HK-2 (cell line): ENCODE data around the gene NKD1.

ENCODE experiments used
- DNase-seq: peaks from one replicate; pipeline ENCODE4 v3.0.0-alpha.2; 2018; ENCODE audit not compliant: unreplicated experiment

The NKD1 gene

DNA sequence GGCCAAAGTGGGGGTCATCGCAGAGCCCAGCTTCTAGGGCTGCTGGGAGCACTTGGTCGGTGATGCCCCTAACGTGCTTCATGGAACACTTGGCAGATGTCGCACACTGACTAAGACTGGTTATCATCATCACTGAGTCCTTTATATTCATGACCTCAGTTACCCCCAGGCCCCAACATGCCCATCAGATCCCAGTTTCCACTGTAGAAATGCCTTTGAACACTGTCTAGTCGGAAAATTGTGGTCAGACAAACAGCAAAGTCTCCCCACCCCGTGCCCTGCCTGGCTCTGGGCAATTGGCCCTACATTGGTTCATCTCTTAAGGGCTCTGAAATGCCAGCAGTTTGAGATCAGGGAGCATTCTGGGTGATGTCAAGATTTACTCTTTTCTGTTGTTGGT, 51.3 kb downstream of the NKD1 start:
- DNase-seq: no peak

DNA sequence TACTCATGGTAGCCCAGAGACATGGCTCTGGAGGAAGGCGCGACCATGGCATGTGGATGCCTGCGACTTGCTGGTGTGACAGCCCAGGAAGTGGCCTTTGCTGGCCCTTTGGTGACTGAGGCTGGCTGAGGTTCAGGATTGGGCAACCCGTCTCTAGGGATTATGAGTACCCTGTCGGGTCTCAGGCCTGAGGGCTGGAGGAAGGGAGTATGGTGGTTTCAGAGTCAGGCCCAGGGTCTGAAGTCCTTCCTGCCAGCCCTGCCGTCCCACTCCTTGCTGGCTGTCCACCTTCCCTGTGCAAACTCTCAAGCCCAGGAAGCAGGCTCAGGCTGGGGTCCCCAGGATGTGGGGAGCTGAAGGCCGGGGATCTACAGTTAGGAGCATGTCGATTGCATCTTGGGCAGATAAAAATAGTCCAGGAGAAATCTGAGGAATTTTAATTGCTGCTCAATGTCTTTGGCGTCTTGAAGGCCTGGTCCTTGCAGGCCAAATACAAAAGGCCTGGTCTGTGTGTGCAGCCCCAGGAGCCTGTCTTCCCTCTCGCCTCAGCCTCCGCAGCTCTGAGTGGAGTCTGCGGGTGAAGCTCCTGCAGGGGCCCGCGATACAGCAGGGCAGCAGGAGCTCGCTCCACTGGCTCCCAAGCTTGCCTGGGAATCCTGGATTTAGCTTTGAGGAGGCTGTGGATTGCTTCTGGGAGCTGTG, 52.5 kb downstream of the NKD1 start:
- DNase-seq: no peak

DNA sequence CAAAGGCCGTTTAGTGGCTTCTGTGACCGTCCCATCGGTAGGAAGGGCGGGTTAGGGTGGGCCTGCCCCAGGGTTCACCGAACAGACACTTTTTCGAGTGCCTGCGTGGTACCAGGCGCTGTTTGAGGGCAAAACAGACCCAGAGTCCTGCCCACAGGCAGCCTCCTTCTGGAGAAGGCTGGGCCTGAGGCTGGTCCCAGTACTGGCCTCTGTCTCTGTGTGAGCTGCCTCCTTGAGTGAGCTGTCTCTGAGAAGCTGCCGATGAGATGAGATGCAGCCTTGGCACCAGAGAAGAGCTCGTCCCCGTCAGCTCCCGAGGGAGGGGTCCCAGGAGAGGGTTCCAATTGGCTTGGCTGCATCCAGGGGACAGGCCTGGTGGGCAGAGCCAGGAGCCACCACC, 53.1 kb downstream of the NKD1 start:
- no peak for DNase-seq

DNA sequence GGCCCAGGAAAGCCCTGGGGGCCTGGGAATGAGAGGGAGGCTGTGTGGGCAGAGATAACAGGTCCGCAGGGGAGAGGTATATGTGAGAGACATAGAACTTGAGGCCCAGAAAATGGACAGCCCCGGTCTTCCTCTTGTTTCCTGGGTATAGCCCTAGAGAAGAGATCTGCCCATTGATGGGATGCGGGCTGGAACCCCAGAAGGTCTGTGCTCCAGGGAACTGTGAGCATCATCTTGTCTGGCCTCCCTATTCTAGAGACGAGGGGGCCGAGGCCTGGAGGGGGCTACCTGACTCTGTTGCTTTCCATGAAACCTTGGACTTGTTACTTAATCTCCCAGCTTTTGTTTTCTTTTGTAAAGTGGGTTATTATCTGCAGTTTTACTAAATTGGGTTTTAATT, 53.9 kb downstream of the NKD1 start:
- no peak for DNase-seq

DNA sequence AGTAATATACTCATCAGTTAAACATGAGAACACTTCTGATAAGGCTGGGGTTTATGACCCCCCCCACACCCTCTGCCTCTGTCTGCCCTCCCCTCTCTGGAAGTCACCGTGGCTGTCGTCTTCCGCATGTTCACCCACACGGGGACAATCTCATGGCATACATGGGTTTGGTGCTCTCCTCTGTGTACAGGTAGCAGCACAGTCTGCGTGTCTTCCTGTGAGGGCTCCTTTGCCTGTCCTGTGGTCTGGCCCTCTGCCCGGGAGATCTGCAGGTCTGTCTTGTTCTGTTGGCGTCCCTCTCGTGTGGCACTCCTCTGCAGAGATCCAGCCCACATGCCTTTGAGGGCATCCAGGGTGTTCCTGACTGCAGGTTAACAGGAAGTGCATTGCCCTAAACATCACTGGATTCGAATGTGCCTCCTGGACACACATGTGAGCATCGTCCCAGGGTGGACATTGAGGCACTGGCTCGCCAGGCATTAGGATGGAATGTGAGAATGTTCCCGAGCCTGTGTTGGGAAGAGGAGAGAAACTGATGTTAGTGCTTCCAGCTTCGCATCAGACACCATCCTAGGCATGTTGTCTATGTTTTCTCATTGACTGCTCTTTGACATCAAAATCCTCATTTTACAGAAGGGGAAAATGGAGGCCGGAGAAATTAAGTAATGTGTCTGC, 54.5 kb downstream of the NKD1 start:
- DNase-seq: no peak

DNA sequence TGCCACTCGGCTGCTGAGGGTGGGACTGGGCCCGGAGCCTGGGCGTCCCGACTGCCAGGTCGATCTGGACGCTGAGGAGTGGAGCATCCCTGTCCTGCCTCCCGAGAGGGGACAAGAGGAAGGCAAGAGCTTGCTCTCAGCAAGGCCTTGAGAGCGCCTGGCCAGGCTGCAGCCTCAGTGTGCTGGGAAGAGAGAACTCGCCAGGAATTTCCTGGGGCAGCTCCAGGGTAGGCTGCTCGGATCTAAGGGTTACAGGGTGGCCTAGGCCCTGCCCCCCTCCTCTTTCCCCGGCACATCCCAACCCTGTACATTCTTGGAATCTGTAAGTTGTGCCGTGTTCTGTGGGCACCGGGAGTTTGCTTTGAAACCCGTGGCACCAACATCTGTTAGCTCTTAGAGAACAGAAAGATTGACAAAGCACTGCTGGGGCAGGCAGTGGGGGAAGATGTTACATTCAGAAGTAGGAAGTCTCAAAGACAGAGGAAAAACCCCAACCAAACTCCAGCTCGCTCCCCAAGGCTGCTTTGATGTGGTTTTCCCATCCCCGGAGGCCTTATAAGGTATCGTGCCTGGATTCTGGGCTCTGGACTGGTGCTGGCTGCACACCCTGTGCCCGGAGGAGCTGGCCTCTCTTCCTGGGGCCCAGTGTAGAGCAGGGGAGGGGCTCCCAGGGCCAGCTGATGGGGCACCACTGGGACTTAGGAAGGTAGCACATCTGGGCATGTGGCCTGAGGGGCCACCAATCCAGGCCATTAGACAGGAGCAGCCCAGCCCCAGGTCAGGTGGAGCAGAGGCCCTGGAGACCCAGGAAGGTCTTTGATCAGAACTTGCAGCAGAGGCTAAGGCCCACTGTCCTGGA, 55.2 kb downstream of the NKD1 start:
- no peak for DNase-seq

DNA sequence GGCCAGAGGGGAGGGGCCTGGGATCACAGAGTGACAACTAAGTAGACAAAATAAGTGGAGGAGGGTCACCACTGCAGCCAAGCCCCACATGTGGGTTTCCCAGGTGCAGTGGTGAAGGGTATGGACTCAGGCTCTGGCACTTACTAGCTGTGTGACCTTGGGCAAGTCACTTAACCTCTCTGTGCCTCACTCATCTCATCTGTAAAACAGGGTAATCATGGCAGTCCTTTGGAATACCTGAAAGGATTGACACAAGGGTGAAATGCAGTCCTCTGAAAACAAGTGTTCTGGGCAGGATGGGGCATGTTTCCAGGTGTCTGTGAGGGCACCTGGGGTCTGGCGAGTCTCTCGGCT, 55.8 kb downstream of the NKD1 start:
- DNase-seq: no peak

DNA sequence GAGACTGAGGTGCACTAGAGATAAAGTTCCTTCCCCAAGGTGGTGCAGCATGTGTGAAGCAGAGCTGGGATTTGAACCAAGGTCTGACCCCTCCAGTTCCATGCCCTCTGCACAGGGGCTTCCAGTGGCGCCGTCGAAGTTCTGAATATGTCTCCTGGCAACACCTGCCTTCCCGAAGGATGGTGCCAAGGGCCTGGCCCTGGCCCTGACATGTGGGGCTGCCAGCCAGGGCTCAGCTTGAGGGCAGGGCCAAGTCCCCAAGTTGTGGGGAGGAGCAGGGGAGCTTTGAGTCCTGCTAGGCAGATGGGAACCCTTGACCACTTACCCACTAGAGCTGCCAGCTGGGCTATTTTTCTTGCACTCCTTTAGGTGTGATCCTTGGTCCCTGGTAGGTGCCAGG, 56.4 kb downstream of the NKD1 start:
- DNase-seq: no peak

DNA sequence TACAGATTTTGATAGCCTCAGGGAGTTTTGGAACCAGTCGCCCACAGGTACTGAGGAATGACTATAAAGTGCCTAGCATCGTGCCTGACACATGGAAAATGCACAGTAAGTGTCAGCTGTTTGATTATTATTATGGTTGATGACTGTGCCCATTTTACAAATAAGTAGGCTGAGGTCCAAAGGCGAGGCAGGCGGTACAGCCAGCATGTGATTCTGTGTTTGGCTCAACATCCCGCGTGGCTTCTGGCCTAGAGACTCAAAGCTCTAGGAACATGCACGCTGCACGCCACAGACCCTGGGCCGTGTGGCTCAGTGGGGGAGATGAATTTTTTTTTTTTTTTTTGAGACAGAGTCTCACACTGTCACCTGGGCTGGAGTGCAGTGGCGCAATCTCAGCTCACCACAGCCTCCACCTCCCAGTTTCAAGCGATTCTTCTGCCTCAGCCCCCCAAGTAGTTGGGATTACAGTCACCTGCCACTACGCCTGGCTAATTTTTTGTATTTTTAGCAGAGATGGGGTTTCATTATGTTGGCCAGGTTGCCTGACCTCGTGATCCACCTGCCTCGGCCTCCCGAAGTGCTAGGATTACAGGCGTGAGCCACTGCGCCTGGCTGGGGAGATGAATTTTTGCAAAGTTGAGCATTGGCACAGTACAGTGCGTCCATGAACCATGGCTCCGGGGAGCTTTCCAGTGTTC, 57.7 kb downstream of the NKD1 start:
- no peak for DNase-seq

DNA sequence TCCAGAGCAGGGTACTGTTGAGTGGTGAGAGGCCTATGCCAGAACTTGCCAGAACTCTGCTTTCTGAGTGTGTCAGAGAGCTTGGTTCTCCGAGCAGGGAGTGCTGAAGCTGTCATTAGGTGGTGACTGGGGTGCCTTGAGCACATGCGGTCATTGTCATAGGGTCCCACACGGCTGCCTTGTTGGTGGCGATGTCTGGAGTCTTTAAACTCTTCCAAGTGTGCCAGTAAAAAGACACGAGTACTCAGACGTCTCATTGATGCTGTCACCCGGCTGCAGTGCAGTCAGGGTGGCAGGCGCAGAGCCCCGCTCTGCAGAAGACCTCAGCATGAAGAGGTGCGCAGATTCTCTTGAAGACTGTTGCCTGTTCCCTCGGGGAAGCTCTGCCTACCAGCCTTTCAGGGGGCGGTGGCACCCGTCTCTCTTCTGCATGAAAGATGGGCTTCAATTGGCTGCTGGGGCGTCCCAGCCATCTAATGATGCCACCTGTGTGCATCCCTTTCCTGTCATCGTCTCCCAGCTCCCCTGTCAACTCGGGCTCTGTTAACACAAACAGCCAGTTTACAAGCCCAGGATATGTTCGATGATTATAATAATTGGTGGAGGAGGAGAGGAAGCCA, 58.3 kb downstream of the NKD1 start:
- DNase-seq: no peak

DNA sequence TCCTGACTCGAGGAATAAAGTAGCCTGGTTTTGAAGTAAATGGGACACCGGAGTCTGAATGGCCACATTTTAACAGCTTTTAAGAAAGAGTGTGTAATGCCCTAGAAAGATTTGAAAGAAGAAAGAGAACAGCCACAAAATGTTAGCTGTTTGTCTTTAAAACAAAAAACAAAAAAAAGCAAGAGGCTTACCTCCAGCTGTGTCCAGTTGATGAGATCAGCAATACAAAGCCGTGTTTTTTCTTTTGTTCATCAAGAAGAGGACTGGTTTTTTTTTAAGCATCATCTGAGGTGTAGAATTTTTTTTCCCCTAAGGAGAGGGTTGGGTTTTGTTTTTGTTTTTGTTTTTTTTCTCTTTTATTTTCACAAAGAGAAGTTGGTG, 58.8 kb downstream of the NKD1 start:
- DNase-seq: no peak

DNA sequence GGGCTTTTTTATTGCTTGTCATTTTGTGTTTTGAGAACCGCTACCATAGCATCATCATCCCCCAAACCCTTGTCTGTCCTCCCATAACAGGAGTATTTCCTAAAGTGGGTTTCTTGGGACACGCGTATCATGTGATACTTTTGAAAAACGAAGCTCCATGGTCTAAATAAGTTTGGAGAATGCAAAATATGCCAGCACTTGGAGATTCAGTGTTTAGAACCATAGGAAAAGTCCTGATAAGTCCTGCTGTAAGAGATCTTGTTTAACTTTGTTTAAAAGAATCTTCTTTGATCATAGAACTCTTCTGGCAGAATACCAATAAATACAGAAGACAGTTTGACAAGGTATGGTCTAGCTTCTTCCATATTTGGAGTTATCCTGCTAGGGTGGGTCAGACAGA, 59.3 kb downstream of the NKD1 start:
- no peak for DNase-seq

DNA sequence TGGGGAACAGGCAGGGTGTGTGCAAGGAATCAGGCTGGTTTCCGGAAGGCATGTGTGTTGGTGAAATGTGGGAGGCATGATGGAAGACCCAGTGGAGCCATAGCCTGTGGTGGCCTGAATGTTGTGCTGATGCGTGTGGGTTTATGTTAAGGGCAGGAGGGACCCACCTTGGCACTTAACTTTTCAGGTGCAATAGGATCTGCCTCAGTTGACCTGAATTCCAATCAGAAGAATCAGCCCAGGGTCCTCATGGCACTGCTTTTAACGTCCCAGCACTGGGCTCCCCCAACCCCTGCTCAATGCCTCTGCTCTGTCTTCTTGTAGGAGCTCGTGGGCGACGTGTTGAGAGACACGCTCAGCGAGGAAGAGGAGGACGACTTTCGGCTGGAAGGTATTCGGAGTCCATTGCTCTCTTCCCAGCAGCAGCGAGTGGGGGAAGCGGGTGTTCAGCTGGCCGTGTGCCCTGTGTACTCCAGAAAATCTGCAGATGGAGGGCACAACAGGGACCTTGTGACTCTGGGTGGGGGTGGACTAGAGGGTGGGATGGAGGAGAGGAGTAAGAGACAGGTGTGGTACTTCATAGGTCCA, 59.9 kb downstream of the NKD1 start:
- no peak for DNase-seq

DNA sequence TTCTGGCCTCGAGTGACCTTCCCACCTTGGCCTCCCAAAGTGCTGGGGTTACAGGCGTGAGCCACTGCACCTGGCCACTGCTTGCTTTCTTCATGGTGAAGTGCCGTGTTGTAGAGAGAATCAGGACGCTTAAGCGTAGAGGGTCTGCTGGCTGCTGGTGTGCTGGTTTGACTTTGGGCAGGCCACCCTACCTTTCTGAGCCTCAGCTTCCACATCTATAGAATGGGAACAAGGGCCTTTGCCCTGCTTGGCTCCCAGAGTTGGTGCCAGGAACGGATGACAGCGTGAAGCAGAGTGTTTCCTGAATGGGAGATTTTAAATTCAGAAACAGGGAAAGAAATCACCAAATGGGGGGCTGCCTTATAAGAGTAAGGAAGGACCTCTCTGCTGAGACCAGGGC, 60.9 kb downstream of the NKD1 start:
- DNase-seq: no peak

DNA sequence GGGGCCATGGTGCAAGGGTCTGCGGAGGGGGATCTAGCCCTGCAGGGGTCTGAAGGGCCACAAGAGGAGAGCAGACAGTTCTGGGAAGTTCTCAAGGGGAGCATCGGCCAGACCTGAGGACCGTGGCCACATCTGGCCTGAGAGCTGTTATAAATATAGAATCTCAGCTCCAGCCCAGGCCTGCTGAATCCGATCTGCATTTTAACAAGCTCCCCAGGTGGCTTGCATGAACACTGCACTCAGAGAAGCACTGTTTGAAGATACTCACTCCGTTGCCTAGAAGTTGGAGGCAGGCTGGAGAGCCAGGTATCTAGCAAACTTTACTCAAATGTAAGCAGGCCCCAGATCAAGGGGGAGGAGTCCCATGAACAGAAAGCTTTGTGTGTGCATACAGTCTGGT, 61.3 kb downstream of the NKD1 start:
- no peak for DNase-seq

DNA sequence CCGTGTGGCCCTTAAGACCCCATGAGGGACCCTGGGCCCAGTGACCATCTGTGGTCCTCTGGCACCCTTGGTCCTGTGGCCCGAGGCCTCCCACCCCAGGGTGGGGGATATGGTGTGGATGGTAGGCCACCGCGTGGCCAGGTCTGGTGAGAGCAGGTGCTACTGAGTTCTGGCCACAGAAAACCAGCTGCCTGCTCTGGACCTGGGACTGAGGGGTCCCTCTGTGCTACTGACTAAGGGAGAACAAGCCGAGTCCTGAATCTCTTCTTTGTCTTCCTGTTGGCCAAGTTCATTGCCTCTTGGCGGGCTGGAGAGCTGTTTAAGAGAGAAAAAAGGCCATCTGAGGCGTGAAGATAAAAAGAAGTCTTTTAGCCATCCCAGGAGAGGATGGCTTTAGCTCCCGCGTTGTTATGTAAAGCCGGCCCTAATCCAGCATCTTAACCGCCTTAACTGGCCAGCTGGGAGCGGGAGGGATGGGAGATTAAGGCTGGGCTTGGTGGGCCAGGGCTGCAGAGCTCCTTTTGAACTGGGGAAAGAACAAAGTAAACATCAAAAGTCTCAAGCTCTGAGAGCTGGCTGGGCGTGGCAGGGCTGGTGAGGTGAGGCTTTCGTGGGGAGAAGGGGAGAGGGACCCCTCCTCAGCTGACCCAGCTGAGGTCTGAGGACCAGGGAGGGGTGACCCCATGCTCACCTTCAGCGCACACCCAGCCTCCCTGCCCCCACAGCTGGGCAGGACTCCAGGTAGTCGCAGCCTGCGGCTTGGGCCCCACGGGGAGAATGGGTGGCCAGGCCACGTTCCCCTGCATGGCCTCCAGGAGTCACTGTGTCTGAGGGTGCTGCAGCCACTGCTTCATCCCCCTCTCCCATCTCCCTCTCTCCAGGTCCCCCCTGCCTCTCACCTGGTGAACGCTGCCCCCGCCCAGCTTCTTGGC, 62.4 kb downstream of the NKD1 start:
- DNase-seq: no peak

DNA sequence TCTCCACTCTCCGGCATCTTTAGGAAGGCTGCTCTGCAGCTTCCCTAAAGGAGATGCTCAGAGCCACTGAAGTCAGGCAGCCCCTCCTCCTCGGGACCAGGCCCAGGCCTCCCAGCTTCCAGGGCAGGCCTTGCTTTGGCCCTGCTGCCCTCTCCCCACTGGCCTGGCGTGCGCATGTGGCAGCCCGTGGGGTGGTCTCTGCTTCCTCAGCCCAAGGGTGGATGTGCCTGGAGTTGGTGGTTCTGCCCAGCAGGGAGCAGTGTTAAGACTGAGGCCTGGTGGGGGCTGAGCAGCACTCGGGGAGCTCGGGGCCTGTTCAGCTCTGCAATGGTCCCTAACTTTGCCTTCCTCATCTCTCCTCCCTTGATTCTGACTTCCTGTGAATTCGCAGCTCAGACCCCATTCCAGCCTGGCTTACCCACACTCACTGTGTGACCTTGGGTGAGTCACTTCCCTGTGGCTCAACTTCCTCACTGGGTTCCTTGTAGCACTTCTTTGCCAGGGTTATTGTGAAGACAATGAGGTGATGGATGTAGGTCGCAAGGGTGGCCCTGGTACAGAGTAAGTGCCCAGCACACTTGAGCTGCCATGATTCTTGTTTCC, 63.2 kb downstream of the NKD1 start:
- DNase-seq: no peak

DNA sequence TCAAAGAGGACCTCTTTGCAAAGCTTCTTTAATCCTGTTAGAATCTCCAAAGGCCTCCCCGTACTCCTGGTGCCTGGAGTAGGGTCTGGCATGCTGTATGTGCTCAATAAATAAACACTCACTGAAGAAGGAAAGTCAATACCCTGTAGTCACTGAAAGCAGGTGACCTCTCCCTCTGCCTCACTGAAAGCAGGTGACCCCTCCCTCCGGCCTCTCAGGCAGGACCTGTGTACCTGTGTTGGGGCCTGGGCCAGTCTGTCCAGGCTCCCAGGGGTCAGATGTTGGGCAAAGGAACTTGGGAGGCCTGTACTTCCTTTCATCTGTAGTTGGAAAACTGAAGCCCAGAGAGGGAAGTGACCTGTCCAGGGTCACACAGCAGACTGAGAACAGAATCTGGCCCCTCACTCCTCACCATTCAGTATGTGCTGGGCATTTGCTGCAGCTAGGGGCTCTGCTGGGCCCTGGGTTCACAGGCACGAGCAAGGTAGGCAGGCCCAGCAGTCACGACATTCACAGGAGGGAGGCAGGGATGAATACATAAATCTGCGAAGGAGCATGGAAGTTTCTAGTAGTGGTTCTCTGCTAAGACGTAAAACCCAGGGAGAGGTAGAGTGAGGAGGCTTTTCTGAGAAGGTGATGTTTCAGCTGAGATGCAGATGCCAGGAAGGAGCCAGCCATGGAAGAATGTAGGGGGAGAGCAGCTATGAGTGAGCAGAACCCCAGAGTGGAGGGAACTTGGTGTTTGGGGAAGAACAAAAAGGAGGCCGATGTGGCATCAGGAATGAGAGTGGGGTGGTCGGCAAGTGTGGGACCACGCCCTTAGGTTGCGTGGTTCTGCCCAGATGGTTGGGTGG, 64.0 kb downstream of the NKD1 start:
- no peak for DNase-seq

DNA sequence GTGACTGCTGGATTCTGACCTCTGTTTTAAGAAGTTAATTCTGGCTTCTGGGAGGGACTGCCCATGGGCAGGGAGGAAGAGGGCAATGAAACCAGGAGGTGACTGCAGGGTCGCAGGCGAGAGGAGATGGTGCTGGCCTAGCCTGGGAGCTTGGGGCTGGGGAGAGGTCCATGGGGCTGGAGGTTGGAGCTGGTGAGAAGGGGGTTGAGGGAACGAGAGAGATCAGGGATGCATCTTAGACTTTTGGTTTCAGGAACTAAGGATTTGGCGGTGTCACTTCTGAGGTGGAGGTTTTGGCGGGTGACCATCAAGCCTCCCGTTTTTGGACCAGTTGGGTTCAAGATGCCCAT, 64.6 kb downstream of the NKD1 start:
- no peak for DNase-seq
